ENCODE data around the gene PAM. TPM values are rescaled to one million over a fixed set of nuclear protein-coding genes. Genes with fewer than 3 reads are reported as not detected.

Gene PAM
- total RNA-seq, 1 experiment from 2014 or later, result 257 TPM

DNA sequence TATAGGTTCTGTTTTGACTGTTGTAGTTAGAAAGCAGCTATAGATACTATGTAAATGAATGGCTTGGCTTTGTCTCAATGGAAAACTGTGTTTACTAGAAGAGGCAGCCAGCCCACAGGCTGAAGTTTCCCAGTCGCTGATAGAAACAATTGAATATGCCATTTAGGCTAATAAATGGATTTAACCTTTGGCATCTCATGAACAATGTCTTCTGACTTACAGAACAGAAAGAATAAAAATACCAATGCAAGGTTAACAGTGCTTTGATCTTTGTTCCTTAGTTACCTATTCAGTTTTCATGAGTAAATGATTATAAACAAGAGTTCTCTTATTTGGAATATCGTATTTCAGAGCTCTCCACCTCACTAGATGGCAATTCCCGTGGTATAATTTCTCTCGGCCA is 120.6 kb downstream of the PAM start:
- no TSS peak for BruUV-seq (replicated peaks)
- Histone ChIP-seq H3K79me2 (ENCODE audit: insufficient read depth, low read length) (peaks cover 53% of the 10 kb centered on the region), H3K9me3 (ENCODE audit: control insufficient read depth in 1 of 2, insufficient read depth in 1 of 2, low read depth in 1 of 2, low read length in 2 of 2) (no peaks in the 10 kb centered on the region), H3K36me3 (ENCODE audit: control insufficient read depth in 1 of 2, insufficient read depth in 2 of 2, low read length in 2 of 2) (no peaks in the 10 kb centered on the region), H2AFZ (ENCODE audit: low read depth, low read length, poor library complexity, severe bottlenecking) (no peak overlapping the region), H3K4me1 (ENCODE audit: control insufficient read depth in 1 of 2, insufficient read depth in 2 of 2, low read length in 2 of 2) (peaks cover 0 to 20% of the 10 kb centered on the region in 2 experiments; a peak in 2 of 4 replicates), H4K20me1 (ENCODE audit: insufficient read depth) (no peaks in the 10 kb centered on the region), H3K27ac (ENCODE audit: low read depth, low read length) (no peak overlapping the region), H3K4me2 (ENCODE audit: low read length) (no peak overlapping the region), H3K27me3 (ENCODE audit: insufficient read depth, low read length) (no peaks in the 10 kb centered on the region), H3K9ac (ENCODE audit: low read length) (no peak overlapping the region), H3K9me2 (ENCODE audit: insufficient read depth) (no peaks in the 10 kb centered on the region), H3K4me3 (replicated peaks in 1 of 2; ENCODE audit: low read depth in 1 of 2, low read length in 2 of 2) (no peak overlapping the region)
- no peak for ATAC-seq
- RAD21 ChIA-PET (ENCODE audit: low non-redundant PET in 1 of 2, low total read pairs in 2 of 2, uncharacterized antibody in 2 of 2, unreplicated experiment in 2 of 2), result no interaction called here
- POLR2A ChIA-PET, result no interaction called here
- TF ChIP-seq, protein P1, sequence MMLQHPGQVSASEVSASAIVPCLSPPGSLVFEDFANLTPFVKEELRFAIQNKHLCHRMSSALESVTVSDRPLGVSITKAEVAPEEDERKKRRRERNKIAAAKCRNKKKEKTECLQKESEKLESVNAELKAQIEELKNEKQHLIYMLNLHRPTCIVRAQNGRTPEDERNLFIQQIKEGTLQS (IDR thresholded peaks at IDR 0.05), result no peak
- no peak for TF ChIP-seq POLR2A (IDR thresholded peaks at IDR 0.05; ENCODE audit: borderline replicate concordance, extremely low read depth, insufficient read depth, insufficient read length)
- intact Hi-C loops (cut with micrococcal nuclease), result no loop called here
- DNase-seq (ENCODE audit: low read depth, low spot score), result no peak
- CTCF ChIA-PET, result no interaction called here

- CTCF ChIA-PET, result no interaction called here
These were observed 121.5 kb downstream of the PAM start for GRCh38 chr5:102876610-102877009.

More at GRCh38 chr5:102876610-102877009, 121.5 kb downstream of the PAM start:
- DNase-seq (ENCODE audit: low read depth, low spot score) (no peak), ATAC-seq (no peak)
- Histone ChIP-seq H4K20me1 (ENCODE audit: insufficient read depth) (no peaks in the 10 kb centered on the region), H3K27ac (ENCODE audit: low read depth, low read length) (no peak overlapping the region), H3K4me3 (replicated peaks in 1 of 2; ENCODE audit: low read depth in 1 of 2, low read length in 2 of 2) (no peak overlapping the region), H3K9ac (ENCODE audit: low read length) (no peak overlapping the region), H3K36me3 (ENCODE audit: control insufficient read depth in 1 of 2, insufficient read depth in 2 of 2, low read length in 2 of 2) (no peaks in the 10 kb centered on the region), H3K27me3 (ENCODE audit: insufficient read depth, low read length) (no peaks in the 10 kb centered on the region), H3K9me3 (ENCODE audit: control insufficient read depth in 1 of 2, insufficient read depth in 1 of 2, low read depth in 1 of 2, low read length in 2 of 2) (no peaks in the 10 kb centered on the region), H3K79me2 (ENCODE audit: insufficient read depth, low read length) (peaks cover 56% of the 10 kb centered on the region), H3K4me1 (ENCODE audit: control insufficient read depth in 1 of 2, insufficient read depth in 2 of 2, low read length in 2 of 2) (peaks cover 0 to 18% of the 10 kb centered on the region in 2 experiments; a peak in 2 of 4 replicates), H3K9me2 (ENCODE audit: insufficient read depth) (no peaks in the 10 kb centered on the region), H3K4me2 (ENCODE audit: low read length) (no peak overlapping the region), H2AFZ (ENCODE audit: low read depth, low read length, poor library complexity, severe bottlenecking) (no peak overlapping the region)
- TF ChIP-seq SIN3A (IDR thresholded peaks at IDR 0.05; ENCODE audit: low read depth), result no peak
- no peak for TF ChIP-seq EZH2 (IDR thresholded peaks at IDR 0.05)
- TF ChIP-seq POLR2AphosphoS5 (IDR thresholded peaks at IDR 0.05; ENCODE audit: low read depth, low read length), result no peak
- no peak for TF ChIP-seq ZFX (IDR thresholded peaks at IDR 0.05)
- TF ChIP-seq, protein P2, sequence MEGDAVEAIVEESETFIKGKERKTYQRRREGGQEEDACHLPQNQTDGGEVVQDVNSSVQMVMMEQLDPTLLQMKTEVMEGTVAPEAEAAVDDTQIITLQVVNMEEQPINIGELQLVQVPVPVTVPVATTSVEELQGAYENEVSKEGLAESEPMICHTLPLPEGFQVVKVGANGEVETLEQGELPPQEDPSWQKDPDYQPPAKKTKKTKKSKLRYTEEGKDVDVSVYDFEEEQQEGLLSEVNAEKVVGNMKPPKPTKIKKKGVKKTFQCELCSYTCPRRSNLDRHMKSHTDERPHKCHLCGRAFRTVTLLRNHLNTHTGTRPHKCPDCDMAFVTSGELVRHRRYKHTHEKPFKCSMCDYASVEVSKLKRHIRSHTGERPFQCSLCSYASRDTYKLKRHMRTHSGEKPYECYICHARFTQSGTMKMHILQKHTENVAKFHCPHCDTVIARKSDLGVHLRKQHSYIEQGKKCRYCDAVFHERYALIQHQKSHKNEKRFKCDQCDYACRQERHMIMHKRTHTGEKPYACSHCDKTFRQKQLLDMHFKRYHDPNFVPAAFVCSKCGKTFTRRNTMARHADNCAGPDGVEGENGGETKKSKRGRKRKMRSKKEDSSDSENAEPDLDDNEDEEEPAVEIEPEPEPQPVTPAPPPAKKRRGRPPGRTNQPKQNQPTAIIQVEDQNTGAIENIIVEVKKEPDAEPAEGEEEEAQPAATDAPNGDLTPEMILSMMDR (IDR thresholded peaks at IDR 0.05 in 2 of 3, conservative IDR thresholded peaks at IDR 0.05 in 1 of 3; ENCODE audit: borderline replicate concordance in 1 of 3, insufficient read depth in 1 of 3, low read depth in 2 of 3, low read length in 2 of 3), result no peak
- no peak for TF ChIP-seq EGR1 (IDR thresholded peaks at IDR 0.05; ENCODE audit: low read depth)
- TF ChIP-seq, protein P3, sequence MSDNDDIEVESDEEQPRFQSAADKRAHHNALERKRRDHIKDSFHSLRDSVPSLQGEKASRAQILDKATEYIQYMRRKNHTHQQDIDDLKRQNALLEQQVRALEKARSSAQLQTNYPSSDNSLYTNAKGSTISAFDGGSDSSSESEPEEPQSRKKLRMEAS (IDR thresholded peaks at IDR 0.05), result no peak
- no peak for TF ChIP-seq POLR2A (IDR thresholded peaks at IDR 0.05; ENCODE audit: borderline replicate concordance, extremely low read depth, insufficient read depth, insufficient read length)
- no peak for TF ChIP-seq JUND (IDR thresholded peaks at IDR 0.05)
- TF ChIP-seq SRF (IDR thresholded peaks at IDR 0.05; ENCODE audit: low read depth), result no peak
- TF ChIP-seq, protein P1 (IDR thresholded peaks at IDR 0.05), result no peak
- TF ChIP-seq SP1 (IDR thresholded peaks at IDR 0.05; ENCODE audit: low read depth), result no peak
- no peak for TF ChIP-seq RAD21 (IDR thresholded peaks at IDR 0.05; ENCODE audit: low read depth)
- ChIA-PET POLR2A (no interaction called here), RAD21 (ENCODE audit: low non-redundant PET in 1 of 2, low total read pairs in 2 of 2, uncharacterized antibody in 2 of 2, unreplicated experiment in 2 of 2) (no interaction called here)
- no TSS peak for BruUV-seq (replicated peaks)
- intact Hi-C loops (cut with micrococcal nuclease), result no loop called here
